ELF-1 (cell line): Measurements from ENCODE around the gene PIAS1.
"Not testable (repeated sequence)": the region's sequence is repeated elsewhere in the genome, so short reads cannot be mapped to it uniquely, and the experiment has no call there.

Source experiments
- DNase-seq: peaks from one replicate; pipeline ENCODE4 v3.0.0-alpha.2; 2016; ENCODE audit warnings: low read depth, low spot score

The PIAS1 gene

GRCh38 chr15:68203486-68203885 is 149.4 kb downstream of the PIAS1 start:
- DNase-seq: no peak

GRCh38 chr15:68203956-68204355 is 149.8 kb downstream of the PIAS1 start:
- DNase-seq: no peak

GRCh38 chr15:68204361-68204760 is 150.2 kb downstream of the PIAS1 start:
- no peak for DNase-seq

GRCh38 chr15:68204776-68205557 is 150.9 kb downstream of the PIAS1 start, which contains the start of gene CALML4:
Gene CALML4 (minus strand): TSS chr15:68205332. CDS start chr15:68205247, 85 bp downstream.
- no peak for DNase-seq

GRCh38 chr15:68205558-68205944 is 151.4 kb downstream of the PIAS1 start:
- DNase-seq: no peak

GRCh38 chr15:68205954-68206539 is 151.9 kb downstream of the PIAS1 start:
- no peak for DNase-seq

- no peak for DNase-seq
Observed at GRCh38 chr15:68206711-68207151, 152.6 kb downstream of the PIAS1 start.

- no peak for DNase-seq
Observed at GRCh38 chr15:68207176-68207935, 153.2 kb downstream of the PIAS1 start.

- no peak for DNase-seq
Observed at GRCh38 chr15:68208136-68208535, 154.0 kb downstream of the PIAS1 start.

- DNase-seq: no peak
Observed at GRCh38 chr15:68208636-68209240, 154.6 kb downstream of the PIAS1 start.

- DNase-seq: no peak
Observed at GRCh38 chr15:68209272-68209671, 155.2 kb downstream of the PIAS1 start.

GRCh38 chr15:68209735-68210408 is 155.8 kb downstream of the PIAS1 start:
- no peak for DNase-seq

- no peak for DNase-seq
Observed at GRCh38 chr15:68210409-68210756, 156.3 kb downstream of the PIAS1 start.

- DNase-seq: peak; percentile 71
Observed at GRCh38 chr15:68210821-68211655, 156.9 kb downstream of the PIAS1 start.

- DNase-seq: no peak
Observed at GRCh38 chr15:68211656-68212320, 157.7 kb downstream of the PIAS1 start.

- DNase-seq: not testable (repeated sequence)
Observed at GRCh38 chr15:68213491-68213845, 159.4 kb downstream of the PIAS1 start.

- no peak for DNase-seq
Observed at GRCh38 chr15:68213991-68214837, 160.1 kb downstream of the PIAS1 start.

GRCh38 chr15:68214838-68215254 is 160.7 kb downstream of the PIAS1 start:
- no peak for DNase-seq

GRCh38 chr15:68217341-68217740 is 163.2 kb downstream of the PIAS1 start:
- DNase-seq: no peak
